H1 (cell line): ENCODE results near the gene QRICH2.

Source experiments
- CHD2 ChIP-seq: IDR thresholded peaks from 2 replicates; pipeline ENCODE4 v1.6.1; 2012; ENCODE audit warnings: low read length, improper control_type of control experiment
- CTCF ChIP-seq, 3 experiments: IDR thresholded peaks; 1 replicate in 2 of 3; 2 replicates in 1 of 3; pipeline versions ENCODE4 v1.5.1 to v1.6.1; 2011; ENCODE audit warnings: low read length in 3 of 3, mild to moderate bottlenecking in 3 of 3, inconsistent platforms in 2 of 3, low read depth in 1 of 3, moderate library complexity in 1 of 3; ENCODE audit not compliant: insufficient read depth in 1 of 3; ENCODE audit errors: control extremely low read depth in 1 of 3
- EZH2 ChIP-seq: fragments of 200-600 bp; sonication (generic); IDR thresholded peaks from 2 replicates; pipeline ENCODE4 v1.7.1; 2012; ENCODE audit warnings: low read depth, mild to moderate bottlenecking, moderate library complexity, low read length, inconsistent platforms; ENCODE audit not compliant: severe bottlenecking
- KDM4A ChIP-seq: IDR thresholded peaks from one replicate; pipeline ENCODE4 v1.7.1; 2012; ENCODE audit warnings: low read depth, mild to moderate bottlenecking, moderate library complexity, low read length, inconsistent platforms; ENCODE audit not compliant: severe bottlenecking
- MAFK ChIP-seq: IDR thresholded peaks from 2 replicates; pipeline ENCODE4 v1.6.1; 2012; ENCODE audit warnings: low read depth, mild to moderate bottlenecking, improper control_type of control experiment, low read length
- POLR2A ChIP-seq, 2 experiments: IDR thresholded peaks; 1 replicate in 1 of 2; 2 replicates in 1 of 2; pipeline ENCODE4 v1.6.1; 2011; ENCODE audit warnings: low read depth in 2 of 2, low read length in 2 of 2, mild to moderate bottlenecking in 2 of 2; ENCODE audit errors: control extremely low read depth in 1 of 2
- SIN3A ChIP-seq, 2 experiments: IDR thresholded peaks in 1 of 2; conservative IDR thresholded peaks in 1 of 2; 2 replicates each; pipeline ENCODE4 v1.6.1; 2011 to 2012; ENCODE audit warnings: low read length in 2 of 2, improper control_type of control experiment in 1 of 2, low read depth in 1 of 2, mild to moderate bottlenecking in 1 of 2
- SRF ChIP-seq: IDR thresholded peaks from 2 replicates; pipeline ENCODE4 v1.6.1; 2011; ENCODE audit warnings: mild to moderate bottlenecking, low read depth, low read length, moderate library complexity
- TBP ChIP-seq: IDR thresholded peaks from 2 replicates; pipeline ENCODE4 v1.6.1; 2011; ENCODE audit warnings: low read depth, low read length, improper control_type of control experiment
- USF2 ChIP-seq: IDR thresholded peaks from 2 replicates; pipeline ENCODE4 v1.6.1; 2011; ENCODE audit warnings: low read length, improper control_type of control experiment
- YY1 ChIP-seq: IDR thresholded peaks from 2 replicates; pipeline ENCODE4 v1.6.1; 2011; ENCODE audit warnings: low read depth, mild to moderate bottlenecking, low read length

GRCh38 chr17:76267051-76267576 lies 41.0 kb downstream of the QRICH2 start:
- TF ChIP-seq CTCF (IDR thresholded peaks at IDR 0.05; ENCODE audit: control extremely low read depth in 1 of 3, insufficient read depth in 1 of 3, low read depth in 1 of 3, low read length in 3 of 3) (no peak), CHD2 (no peak), SRF (no peak), EZH2 (no peak), TBP (no peak), SIN3A (conservative IDR thresholded peaks at IDR 0.05 in 1 of 2, IDR thresholded peaks at IDR 0.05 in 1 of 2; ENCODE audit: low read depth in 1 of 2, low read length in 2 of 2) (no peak), KDM4A (no peak), YY1 (no peak), MAFK (no peak), USF2 (no peak), POLR2A (IDR thresholded peaks at IDR 0.05; ENCODE audit: control extremely low read depth in 1 of 2, low read depth in 2 of 2, low read length in 2 of 2) (0 out of 3 replicates have a peak, but pooled peaks of 1 of the 2 experiments have one; percentile 6)
